ENCODE measurements around the gene WNT7B. TPM values are rescaled to one million over a fixed set of nuclear protein-coding genes. Genes with fewer than 3 reads are reported as not detected.

The WNT7B gene
- total RNA-seq, 1 experiment from 2014 or later, result 0.57 TPM

GRCh38 chr22:45927059-45927458 lies 49.9 kb downstream of the WNT7B start:
- no peaks in the 10 kb centered on the region for H3K9me3 Mint-ChIP-seq (ENCODE audit: unreplicated experiment)
- H3K4me1 Mint-ChIP-seq (ENCODE audit: low read depth, unreplicated experiment), result no peaks in the 10 kb centered on the region
- no peak overlapping the region for H3K27ac Mint-ChIP-seq (ENCODE audit: unreplicated experiment)
- TF ChIP-seq CTCF (IDR thresholded peaks at IDR 0.05; ENCODE audit: insufficient read depth in 1 of 2, low read depth in 1 of 2, low read length in 1 of 2, severe bottlenecking in 1 of 2, unreplicated experiment in 1 of 2), result no peak
- no TSS peak for BruUV-seq (replicated peaks)
- no peaks in the 10 kb centered on the region for H3K9me3 ChIP-seq
- CTCF ChIA-PET, result interaction anchor here (0.6 kb wide), 1 partner anchor 67 kb away, joined by 4 read pairs; no protein-coding TSS in a partner anchor
- no peaks in the 10 kb centered on the region for H3K4me1 ChIP-seq
- no peak overlapping the region for H3K4me3 Mint-ChIP-seq (ENCODE audit: unreplicated experiment)
- DNase-seq, result no peak
- H3K36me3 Mint-ChIP-seq (ENCODE audit: insufficient read depth, unreplicated experiment), result no peaks in the 10 kb centered on the region
- no peak overlapping the region for H3K4me3 ChIP-seq (ENCODE audit: low read depth, low read length)
- no peaks in the 10 kb centered on the region for H3K36me3 ChIP-seq (ENCODE audit: control insufficient read depth, insufficient read depth, low read length)
- H3K27me3 Mint-ChIP-seq (ENCODE audit: insufficient read depth, unreplicated experiment), result peaks cover 4% of the 10 kb centered on the region
- intact Hi-C loops (cut with micrococcal nuclease; ENCODE audit: unreplicated experiment), result no loop called here
- H3K27me3 ChIP-seq (replicated peaks; ENCODE audit: control insufficient read depth, insufficient read depth, low read length), result no peaks in the 10 kb centered on the region; the same call in none of the 2 replicates
- POLR2A ChIA-PET, result no interaction called here

GRCh38 chr22:45926433-45926832 lies 50.5 kb downstream of the WNT7B start:
- no TSS peak for BruUV-seq (replicated peaks)
- intact Hi-C loops (cut with micrococcal nuclease; ENCODE audit: unreplicated experiment), result no loop called here
- DNase-seq, result no peak
- H3K4me1 Mint-ChIP-seq (ENCODE audit: low read depth, unreplicated experiment), result no peaks in the 10 kb centered on the region
- H3K27ac Mint-ChIP-seq (ENCODE audit: unreplicated experiment), result no peak overlapping the region
- H3K4me1 ChIP-seq, result no peaks in the 10 kb centered on the region
- H3K27me3 Mint-ChIP-seq (ENCODE audit: insufficient read depth, unreplicated experiment), result peaks cover 4% of the 10 kb centered on the region
- H3K4me3 ChIP-seq (ENCODE audit: low read depth, low read length), result no peak overlapping the region
- no peak overlapping the region for H3K4me3 Mint-ChIP-seq (ENCODE audit: unreplicated experiment)
- no peaks in the 10 kb centered on the region for H3K36me3 ChIP-seq (ENCODE audit: control insufficient read depth, insufficient read depth, low read length)
- no peaks in the 10 kb centered on the region for H3K36me3 Mint-ChIP-seq (ENCODE audit: insufficient read depth, unreplicated experiment)
- no peaks in the 10 kb centered on the region for H3K9me3 ChIP-seq
- H3K27me3 ChIP-seq (replicated peaks; ENCODE audit: control insufficient read depth, insufficient read depth, low read length), result no peaks in the 10 kb centered on the region; the same call in none of the 2 replicates
- ChIA-PET POLR2A (no interaction called here), CTCF (interaction anchor here (0.6 kb wide), 1 partner anchor 68 kb away, joined by 4 read pairs; no protein-coding TSS in a partner anchor)
- no peak for TF ChIP-seq CTCF (IDR thresholded peaks at IDR 0.05; ENCODE audit: insufficient read depth in 1 of 2, low read depth in 1 of 2, low read length in 1 of 2, severe bottlenecking in 1 of 2, unreplicated experiment in 1 of 2)
- no peaks in the 10 kb centered on the region for H3K9me3 Mint-ChIP-seq (ENCODE audit: unreplicated experiment)

- no peaks in the 10 kb centered on the region for H3K9me3 Mint-ChIP-seq (ENCODE audit: unreplicated experiment)
- no peak overlapping the region for H3K27ac Mint-ChIP-seq (ENCODE audit: unreplicated experiment)
- intact Hi-C loops (cut with micrococcal nuclease; ENCODE audit: unreplicated experiment), result no loop called here
- no peak for DNase-seq
- H3K36me3 Mint-ChIP-seq (ENCODE audit: insufficient read depth, unreplicated experiment), result no peaks in the 10 kb centered on the region
- Histone ChIP-seq H3K9me3 (no peaks in the 10 kb centered on the region), H3K4me1 (no peaks in the 10 kb centered on the region), H3K36me3 (ENCODE audit: control insufficient read depth, insufficient read depth, low read length) (no peaks in the 10 kb centered on the region), H3K27me3 (replicated peaks; ENCODE audit: control insufficient read depth, insufficient read depth, low read length) (no peaks in the 10 kb centered on the region; the same call in none of the 2 replicates), H3K4me3 (ENCODE audit: low read depth, low read length) (no peak overlapping the region)
- CTCF ChIA-PET, result no interaction called here
- peaks cover 4% of the 10 kb centered on the region for H3K27me3 Mint-ChIP-seq (ENCODE audit: insufficient read depth, unreplicated experiment)
- POLR2A ChIA-PET, result no interaction called here
- H3K4me3 Mint-ChIP-seq (ENCODE audit: unreplicated experiment), result no peak overlapping the region
- no TSS peak for BruUV-seq (replicated peaks)
- no peaks in the 10 kb centered on the region for H3K4me1 Mint-ChIP-seq (ENCODE audit: low read depth, unreplicated experiment)
- no peak for TF ChIP-seq CTCF (IDR thresholded peaks at IDR 0.05; ENCODE audit: insufficient read depth in 1 of 2, low read depth in 1 of 2, low read length in 1 of 2, severe bottlenecking in 1 of 2, unreplicated experiment in 1 of 2)
Observed at GRCh38 chr22:45925811-45926351, 51.1 kb downstream of the WNT7B start.

All from Caco-2 (cell line).